Limb (tissue), 2 donors: ENCODE results near the gene USP17L25.
"Not testable (repeated sequence)": the region's sequence is repeated elsewhere in the genome, so short reads cannot be mapped to it uniquely, and the experiment has no call there.

Source experiments
- DNase-seq, 2 donors: peaks; one replicate each; pipeline ENCODE4 v3.0.0-alpha.2; 2016; ENCODE audit errors: extremely low spot score in 2 of 2

Gene USP17L25, protein sequence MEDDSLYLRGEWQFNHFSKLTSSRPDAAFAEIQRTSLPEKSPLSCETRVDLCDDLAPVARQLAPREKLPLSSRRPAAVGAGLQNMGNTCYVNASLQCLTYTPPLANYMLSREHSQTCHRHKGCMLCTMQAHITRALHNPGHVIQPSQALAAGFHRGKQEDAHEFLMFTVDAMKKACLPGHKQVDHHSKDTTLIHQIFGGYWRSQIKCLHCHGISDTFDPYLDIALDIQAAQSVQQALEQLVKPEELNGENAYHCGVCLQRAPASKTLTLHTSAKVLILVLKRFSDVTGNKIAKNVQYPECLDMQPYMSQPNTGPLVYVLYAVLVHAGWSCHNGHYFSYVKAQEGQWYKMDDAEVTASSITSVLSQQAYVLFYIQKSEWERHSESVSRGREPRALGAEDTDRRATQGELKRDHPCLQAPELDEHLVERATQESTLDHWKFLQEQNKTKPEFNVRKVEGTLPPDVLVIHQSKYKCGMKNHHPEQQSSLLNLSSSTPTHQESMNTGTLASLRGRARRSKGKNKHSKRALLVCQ

DNA sequence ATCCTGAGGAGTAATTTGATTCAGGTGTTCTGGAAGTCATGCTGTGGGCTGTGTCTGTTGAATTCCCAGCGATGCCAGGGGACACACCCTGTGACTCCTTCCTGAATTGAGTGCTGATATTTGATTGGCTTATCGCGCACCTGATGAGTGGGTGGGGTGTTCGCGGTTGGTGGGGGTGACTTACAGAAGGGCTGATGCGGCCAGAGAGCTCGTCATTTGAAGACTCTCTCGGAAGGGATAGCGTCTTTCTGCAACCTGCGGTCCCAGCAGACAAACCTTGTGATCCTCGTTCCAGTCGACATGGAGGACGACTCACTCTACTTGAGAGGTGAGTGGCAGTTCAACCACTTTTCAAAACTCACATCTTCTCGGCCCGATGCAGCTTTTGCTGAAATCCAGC, at the start of gene USP17L25:
TSS of gene USP17L25 (plus strand) at position 301 of the 400 bp plus-strand sequence. CDS start at position 301, 0 bp downstream.
- not testable (repeated sequence) for DNase-seq

DNA sequence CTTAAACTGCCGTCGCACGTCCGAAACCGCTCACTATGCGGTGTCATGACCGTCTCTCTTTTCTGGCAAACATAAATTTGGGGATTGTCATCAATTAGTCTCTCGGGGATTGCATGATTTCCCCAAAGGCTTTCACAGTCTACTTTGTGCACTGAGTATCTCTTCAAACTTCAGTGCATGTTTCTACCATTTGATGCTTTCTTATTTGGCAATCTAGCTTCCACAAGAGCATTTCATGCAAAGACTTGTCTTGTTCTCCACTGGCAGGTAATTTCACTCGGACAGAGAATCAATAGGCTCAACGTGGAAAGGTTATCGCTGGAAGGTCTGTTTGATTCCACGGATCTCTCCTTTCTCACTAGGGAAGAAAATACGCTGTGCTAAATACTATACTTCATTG, 5.5 kb upstream of the USP17L25 start:
- not testable (repeated sequence) for DNase-seq

DNA sequence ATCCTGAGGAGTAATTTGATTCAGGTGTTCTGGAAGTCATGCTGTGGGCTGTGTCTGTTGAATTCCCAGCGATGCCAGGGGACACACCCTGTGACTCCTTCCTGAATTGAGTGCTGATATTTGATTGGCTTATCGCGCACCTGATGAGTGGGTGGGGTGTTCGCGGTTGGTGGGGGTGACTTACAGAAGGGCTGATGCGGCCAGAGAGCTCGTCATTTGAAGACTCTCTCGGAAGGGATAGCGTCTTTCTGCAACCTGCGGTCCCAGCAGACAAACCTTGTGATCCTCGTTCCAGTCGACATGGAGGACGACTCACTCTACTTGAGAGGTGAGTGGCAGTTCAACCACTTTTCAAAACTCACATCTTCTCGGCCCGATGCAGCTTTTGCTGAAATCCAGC, 4.8 kb upstream of the USP17L25 start, which contains the start of gene USP17L24:
TSS of gene USP17L24 (plus strand) at position 301 of the 400 bp plus-strand sequence. CDS start at position 301, 0 bp downstream.
- not testable (repeated sequence) for DNase-seq

DNA sequence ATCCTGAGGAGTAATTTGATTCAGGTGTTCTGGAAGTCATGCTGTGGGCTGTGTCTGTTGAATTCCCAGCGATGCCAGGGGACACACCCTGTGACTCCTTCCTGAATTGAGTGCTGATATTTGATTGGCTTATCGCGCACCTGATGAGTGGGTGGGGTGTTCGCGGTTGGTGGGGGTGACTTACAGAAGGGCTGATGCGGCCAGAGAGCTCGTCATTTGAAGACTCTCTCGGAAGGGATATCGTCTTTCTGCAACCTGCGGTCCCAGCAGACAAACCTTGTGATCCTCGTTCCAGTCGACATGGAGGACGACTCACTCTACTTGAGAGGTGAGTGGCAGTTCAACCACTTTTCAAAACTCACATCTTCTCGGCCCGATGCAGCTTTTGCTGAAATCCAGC, 4.6 kb downstream of the USP17L25 start, which contains the start of gene USP17L26:
TSS of gene USP17L26 (plus strand) at position 301 of the 400 bp plus-strand sequence. CDS start at position 301, 0 bp downstream.
- not testable (repeated sequence) for DNase-seq

DNA sequence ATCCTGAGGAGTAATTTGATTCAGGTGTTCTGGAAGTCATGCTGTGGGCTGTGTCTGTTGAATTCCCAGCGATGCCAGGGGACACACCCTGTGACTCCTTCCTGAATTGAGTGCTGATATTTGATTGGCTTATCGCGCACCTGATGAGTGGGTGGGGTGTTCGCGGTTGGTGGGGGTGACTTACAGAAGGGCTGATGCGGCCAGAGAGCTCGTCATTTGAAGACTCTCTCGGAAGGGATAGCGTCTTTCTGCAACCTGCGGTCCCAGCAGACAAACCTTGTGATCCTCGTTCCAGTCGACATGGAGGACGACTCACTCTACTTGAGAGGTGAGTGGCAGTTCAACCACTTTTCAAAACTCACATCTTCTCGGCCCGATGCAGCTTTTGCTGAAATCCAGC, 9.4 kb downstream of the USP17L25 start, which contains the start of gene USP17L5:
TSS of gene USP17L5 (plus strand) at position 301 of the 400 bp plus-strand sequence. CDS start at position 301, 0 bp downstream.
- not testable (repeated sequence) for DNase-seq

DNA sequence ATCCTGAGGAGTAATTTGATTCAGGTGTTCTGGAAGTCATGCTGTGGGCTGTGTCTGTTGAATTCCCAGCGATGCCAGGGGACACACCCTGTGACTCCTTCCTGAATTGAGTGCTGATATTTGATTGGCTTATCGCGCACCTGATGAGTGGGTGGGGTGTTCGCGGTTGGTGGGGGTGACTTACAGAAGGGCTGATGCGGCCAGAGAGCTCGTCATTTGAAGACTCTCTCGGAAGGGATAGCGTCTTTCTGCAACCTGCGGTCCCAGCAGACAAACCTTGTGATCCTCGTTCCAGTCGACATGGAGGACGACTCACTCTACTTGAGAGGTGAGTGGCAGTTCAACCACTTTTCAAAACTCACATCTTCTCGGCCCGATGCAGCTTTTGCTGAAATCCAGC, 14.1 kb downstream of the USP17L25 start, which contains the start of gene USP17L27:
TSS of gene USP17L27 (plus strand) at position 301 of the 400 bp plus-strand sequence. CDS start at position 301, 0 bp downstream.
- DNase-seq = not testable (repeated sequence)

DNA sequence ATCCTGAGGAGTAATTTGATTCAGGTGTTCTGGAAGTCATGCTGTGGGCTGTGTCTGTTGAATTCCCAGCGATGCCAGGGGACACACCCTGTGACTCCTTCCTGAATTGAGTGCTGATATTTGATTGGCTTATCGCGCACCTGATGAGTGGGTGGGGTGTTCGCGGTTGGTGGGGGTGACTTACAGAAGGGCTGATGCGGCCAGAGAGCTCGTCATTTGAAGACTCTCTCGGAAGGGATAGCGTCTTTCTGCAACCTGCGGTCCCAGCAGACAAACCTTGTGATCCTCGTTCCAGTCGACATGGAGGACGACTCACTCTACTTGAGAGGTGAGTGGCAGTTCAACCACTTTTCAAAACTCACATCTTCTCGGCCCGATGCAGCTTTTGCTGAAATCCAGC, 18.9 kb downstream of the USP17L25 start, which contains the start of gene USP17L28:
TSS of gene USP17L28 (plus strand) at position 301 of the 400 bp plus-strand sequence. CDS start at position 301, 0 bp downstream.
- DNase-seq = not testable (repeated sequence)

DNA sequence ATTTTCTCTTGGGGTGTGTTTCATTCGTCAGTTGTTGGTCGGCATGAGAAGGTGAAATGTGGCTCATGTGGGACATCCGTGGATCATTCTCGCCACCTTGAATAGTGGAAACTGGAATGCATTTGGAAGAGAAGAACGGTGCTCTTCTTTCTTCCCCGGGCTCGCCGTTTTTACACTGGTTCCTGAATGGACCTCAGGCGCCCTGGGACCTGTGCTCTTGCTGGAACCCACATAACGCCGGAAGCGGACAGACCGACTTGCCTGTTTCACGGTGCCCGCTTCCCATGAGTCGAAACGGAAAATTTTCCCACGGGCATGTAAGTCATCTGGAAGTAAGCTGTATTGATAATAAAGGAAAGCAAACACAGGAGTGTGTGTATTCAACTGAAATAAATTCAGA, 21.2 kb downstream of the USP17L25 start:
- not testable (repeated sequence) for DNase-seq

DNA sequence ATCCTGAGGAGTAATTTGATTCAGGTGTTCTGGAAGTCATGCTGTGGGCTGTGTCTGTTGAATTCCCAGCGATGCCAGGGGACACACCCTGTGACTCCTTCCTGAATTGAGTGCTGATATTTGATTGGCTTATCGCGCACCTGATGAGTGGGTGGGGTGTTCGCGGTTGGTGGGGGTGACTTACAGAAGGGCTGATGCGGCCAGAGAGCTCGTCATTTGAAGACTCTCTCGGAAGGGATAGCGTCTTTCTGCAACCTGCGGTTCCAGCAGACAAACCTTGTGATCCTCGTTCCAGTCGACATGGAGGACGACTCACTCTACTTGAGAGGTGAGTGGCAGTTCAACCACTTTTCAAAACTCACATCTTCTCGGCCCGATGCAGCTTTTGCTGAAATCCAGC, 23.6 kb downstream of the USP17L25 start, which contains the start of gene USP17L29:
TSS of gene USP17L29 (plus strand) at position 301 of the 400 bp plus-strand sequence. CDS start at position 301, 0 bp downstream.
- DNase-seq = not testable (repeated sequence)

DNA sequence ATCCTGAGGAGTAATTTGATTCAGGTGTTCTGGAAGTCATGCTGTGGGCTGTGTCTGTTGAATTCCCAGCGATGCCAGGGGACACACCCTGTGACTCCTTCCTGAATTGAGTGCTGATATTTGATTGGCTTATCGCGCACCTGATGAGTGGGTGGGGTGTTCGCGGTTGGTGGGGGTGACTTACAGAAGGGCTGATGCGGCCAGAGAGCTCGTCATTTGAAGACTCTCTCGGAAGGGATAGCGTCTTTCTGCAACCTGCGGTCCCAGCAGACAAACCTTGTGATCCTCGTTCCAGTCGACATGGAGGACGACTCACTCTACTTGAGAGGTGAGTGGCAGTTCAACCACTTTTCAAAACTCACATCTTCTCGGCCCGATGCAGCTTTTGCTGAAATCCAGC, 33.1 kb downstream of the USP17L25 start, which contains the start of gene USP17L30:
TSS of gene USP17L30 (plus strand) at position 301 of the 400 bp plus-strand sequence. CDS start at position 301, 0 bp downstream.
- DNase-seq = not testable (repeated sequence)

DNA sequence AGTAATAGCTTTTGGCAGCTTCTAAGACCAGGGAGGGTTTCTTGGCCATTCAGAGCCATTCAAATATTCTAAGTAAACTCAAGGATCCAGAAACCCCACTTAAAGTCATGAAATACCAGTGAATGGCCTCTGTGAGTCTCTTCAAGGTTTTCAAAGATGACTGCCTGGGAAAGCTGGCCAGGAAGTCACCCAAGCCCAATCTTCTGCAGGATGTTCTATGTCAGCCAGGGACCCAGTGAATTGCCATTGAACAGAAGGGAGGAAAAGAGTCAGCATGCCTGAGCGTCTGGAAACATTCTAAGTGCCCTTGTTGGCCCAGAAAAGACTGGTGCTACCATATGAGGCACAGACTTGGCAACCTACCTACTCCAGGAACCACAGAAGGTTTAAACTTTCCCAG, 50.2 kb downstream of the USP17L25 start:
- not testable (repeated sequence) for DNase-seq
